ENCODE data around the gene CDCP2. TPM values are rescaled to one million over a fixed set of nuclear protein-coding genes. Genes with fewer than 3 reads are reported as not detected.

Gene CDCP2
- total RNA-seq, 2 donors from 2014 or later = not detected

DNA sequence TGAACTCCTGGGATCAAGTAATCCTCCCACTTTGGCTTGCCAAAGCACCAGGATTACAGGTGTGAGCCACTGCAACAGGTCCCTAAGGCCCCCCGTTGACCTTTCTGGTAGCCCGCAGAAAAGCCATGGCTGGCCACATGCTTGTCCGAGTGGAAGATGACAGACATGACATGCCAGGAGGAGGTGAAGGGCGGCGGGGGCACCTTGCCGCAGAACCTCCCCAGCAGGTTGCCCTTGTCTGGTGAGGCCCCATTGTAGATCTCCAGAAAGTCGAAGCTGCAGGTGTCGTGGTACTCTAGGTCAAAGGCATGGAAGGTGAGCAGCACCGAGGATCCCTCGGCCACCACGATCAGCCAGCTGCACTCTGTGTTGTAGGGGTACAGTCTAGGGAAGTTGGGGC, 8.4 kb downstream of the CDCP2 start:
- H3K4me1 ChIP-seq = no peaks in the 10 kb centered on the region
- H3K4me3 ChIP-seq = no peak overlapping the region
- DNase-seq (no peak), ATAC-seq (no peak)
- no peaks in the 10 kb centered on the region for H3K27me3 ChIP-seq
- no peaks in the 10 kb centered on the region for H3K36me3 ChIP-seq (replicated peaks in 1 of 2; ENCODE audit: insufficient read depth in 1 of 2, low read depth in 2 of 2)
- no peak for TF ChIP-seq CTCF (IDR thresholded peaks at IDR 0.05)
- no peak for TF ChIP-seq POLR2A (IDR thresholded peaks at IDR 0.05)
- 97 to 98% methylated on average over 11 of the region's 11 CpGs for WGBS, 2 donors
- no peaks in the 10 kb centered on the region for H3K9me3 ChIP-seq
- intact Hi-C loops (cut with DNase I) = no loop called here
- H3K27ac ChIP-seq = no peak overlapping the region

DNA sequence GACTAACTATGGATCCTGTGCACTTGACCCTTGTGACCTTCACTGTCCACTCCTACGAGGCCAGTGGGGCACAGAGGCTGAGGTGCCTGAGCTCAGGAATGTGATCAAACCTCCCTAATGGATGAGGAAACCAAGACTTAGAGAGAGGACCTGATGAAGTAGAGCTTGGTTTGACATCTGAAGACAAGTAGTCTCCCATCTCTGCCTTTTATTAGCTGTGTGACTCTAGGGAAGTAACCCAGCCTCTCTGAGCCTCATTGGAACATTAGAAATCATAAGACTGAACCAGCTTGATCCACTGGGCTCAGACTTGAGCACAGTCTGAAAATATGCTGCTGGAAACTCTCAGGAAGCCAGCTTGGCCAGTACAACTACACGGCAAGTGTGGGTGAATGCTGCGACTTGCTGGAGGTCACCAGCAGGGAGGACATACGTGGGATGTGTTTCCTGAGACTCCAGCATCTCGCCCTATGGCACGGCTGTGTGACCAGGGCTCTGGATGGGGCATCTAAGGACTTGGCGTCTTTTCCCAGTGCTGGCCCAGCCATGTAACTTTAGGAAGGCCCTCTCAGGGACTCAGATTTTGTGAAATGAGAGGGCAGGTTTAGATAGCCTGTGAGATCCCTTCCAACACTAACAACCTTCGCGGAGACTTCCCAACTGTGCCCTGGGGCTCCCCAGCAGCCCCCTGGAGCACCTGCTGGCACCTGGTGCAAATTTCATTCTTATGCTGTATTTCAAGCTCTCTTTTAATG, 10.5 kb downstream of the CDCP2 start:
- H3K27ac ChIP-seq = no peak overlapping the region
- no peaks in the 10 kb centered on the region for H3K36me3 ChIP-seq (replicated peaks in 1 of 2; ENCODE audit: insufficient read depth in 1 of 2, low read depth in 2 of 2)
- intact Hi-C loops (cut with DNase I) = no loop called here
- no peaks in the 10 kb centered on the region for H3K27me3 ChIP-seq
- 68 to 74% methylated on average over 9 of the region's 9 CpGs for WGBS, 2 donors
- no peaks in the 10 kb centered on the region for H3K9me3 ChIP-seq
- H3K4me1 ChIP-seq = peaks cover 7% of the 10 kb centered on the region
- no peak for DNase-seq
- no peak overlapping the region for H3K4me3 ChIP-seq
- no peak for ATAC-seq
- TF ChIP-seq CTCF (IDR thresholded peaks at IDR 0.05) = no peak
- no peak for TF ChIP-seq POLR2A (IDR thresholded peaks at IDR 0.05)

- WGBS, 2 donors = 93 to 100% methylated on average over 9 to 12 of the region's 12 CpGs
- TF ChIP-seq CTCF (IDR thresholded peaks at IDR 0.05) = no peak
- TF ChIP-seq POLR2A (IDR thresholded peaks at IDR 0.05) = no peak
- H3K27me3 ChIP-seq = no peaks in the 10 kb centered on the region
These were observed 13.1 kb downstream of the CDCP2 start for GRCh38 chr1:54139711-54140110.

GRCh38 chr1:54138994-54139393, 13.8 kb downstream of the CDCP2 start:
- intact Hi-C loops (cut with DNase I) = no loop called here
- DNase-seq (no peak), ATAC-seq (no peak)
- H3K9me3 ChIP-seq = no peaks in the 10 kb centered on the region
- no peaks in the 10 kb centered on the region for H3K36me3 ChIP-seq (replicated peaks in 1 of 2; ENCODE audit: insufficient read depth in 1 of 2, low read depth in 2 of 2)
- 100% methylated on average over 1 of the region's 1 CpG for WGBS, 2 donors
- no peak for TF ChIP-seq POLR2A (IDR thresholded peaks at IDR 0.05)
- no peak for TF ChIP-seq CTCF (IDR thresholded peaks at IDR 0.05)
- H3K27me3 ChIP-seq = no peaks in the 10 kb centered on the region
- no peak overlapping the region for H3K27ac ChIP-seq
- H3K4me1 ChIP-seq = peaks cover 10% of the 10 kb centered on the region
- H3K4me3 ChIP-seq = no peak overlapping the region

More at GRCh38 chr1:54139711-54140110, 13.1 kb downstream of the CDCP2 start:
- Histone ChIP-seq H3K36me3 (replicated peaks in 1 of 2; ENCODE audit: insufficient read depth in 1 of 2, low read depth in 2 of 2) (no peaks in the 10 kb centered on the region), H3K27ac (no peak overlapping the region), H3K4me3 (no peak overlapping the region), H3K9me3 (no peaks in the 10 kb centered on the region), H3K4me1 (peaks cover 10% of the 10 kb centered on the region)
- no peak for DNase-seq
- intact Hi-C loops (cut with DNase I) = no loop called here
- no peak for ATAC-seq

DNA sequence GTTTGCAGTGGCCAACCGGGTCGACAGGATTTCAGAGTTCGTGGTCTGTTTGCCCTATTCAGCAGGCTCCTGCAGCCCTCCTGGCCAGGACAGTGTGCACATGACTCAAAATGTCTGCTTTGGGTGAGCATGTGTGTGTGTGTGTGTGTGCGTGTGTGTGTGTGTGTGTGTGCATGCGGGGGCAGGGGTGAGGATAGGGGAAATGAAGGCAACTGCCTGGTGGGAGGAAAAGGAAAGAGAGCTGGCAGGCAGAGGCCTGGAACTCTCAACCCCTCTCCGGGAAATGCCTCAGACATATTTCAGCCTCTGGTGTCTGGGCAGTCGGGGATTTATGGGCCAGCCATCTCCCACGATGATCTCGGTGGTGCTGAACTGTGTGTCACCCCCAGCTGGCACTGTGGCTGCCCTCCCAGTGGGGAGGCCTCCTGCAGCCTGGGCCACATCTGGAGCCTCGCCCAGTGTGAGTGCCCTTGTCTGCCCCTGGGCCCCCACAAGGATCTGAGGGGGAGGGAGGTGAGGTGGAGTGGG, 15.2 kb downstream of the CDCP2 start:
- WGBS, 2 donors = 46 to 51% methylated on average over 6 to 10 of the region's 10 CpGs
- no peak overlapping the region for H3K4me3 ChIP-seq
- peak overlapping the region in 1 of 4 donors; percentile 18 for H3K27ac ChIP-seq
- intact Hi-C loops (cut with DNase I) = no loop called here
- H3K4me1 ChIP-seq = peaks cover 10% of the 10 kb centered on the region
- TF ChIP-seq CTCF (IDR thresholded peaks at IDR 0.05) (no peak), POLR2A (IDR thresholded peaks at IDR 0.05) (no peak)
- ATAC-seq (peak; percentile 24), DNase-seq (no peak)
- H3K27me3 ChIP-seq = no peaks in the 10 kb centered on the region
- H3K36me3 ChIP-seq (replicated peaks in 1 of 2; ENCODE audit: insufficient read depth in 1 of 2, low read depth in 2 of 2) = no peaks in the 10 kb centered on the region
- no peaks in the 10 kb centered on the region for H3K9me3 ChIP-seq

All from body of pancreas (tissue), 4 donors.